SK-N-MC (cell line): ENCODE measurements around the gene PCSK5.

ENCODE experiments used
- EZH2 ChIP-seq: fragments of 200-600 bp; sonication (generic); IDR thresholded peaks from one replicate; pipeline ENCODE4 v1.6.1; 2017; ENCODE audit warnings: antibody characterized with exemption
- FOXP2 ChIP-seq: optimal IDR thresholded peaks from 2 replicates; pipeline ENCODE3; 2011; ENCODE audit warnings: mild to moderate bottlenecking, moderate library complexity; ENCODE audit not compliant: insufficient read depth; ENCODE audit errors: extremely low read length, control extremely low read depth
- POLR2AphosphoS5 ChIP-seq: IDR thresholded peaks from 2 replicates; pipeline ENCODE4 v1.6.1; 2012; ENCODE audit warnings: mild to moderate bottlenecking, low read depth, low read length, borderline replicate concordance

DNA sequence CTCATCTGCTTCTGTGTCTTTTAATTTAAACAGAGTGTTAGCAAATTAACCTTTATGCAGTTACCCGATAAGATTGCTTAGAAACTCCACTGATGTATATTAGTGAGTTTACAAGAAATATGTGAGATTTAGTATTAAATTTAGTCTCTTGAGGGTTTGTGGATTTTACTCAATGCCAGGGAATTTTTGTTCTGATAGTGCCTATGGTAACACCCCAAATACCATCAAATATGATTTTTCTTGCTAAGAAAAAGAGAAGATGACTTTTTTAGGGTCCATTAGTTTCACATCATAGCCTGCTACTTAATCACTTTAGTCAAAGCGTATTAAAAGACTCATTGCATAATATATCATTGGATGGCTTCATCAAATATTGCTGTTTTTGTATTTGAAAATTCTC lies 224.9 kb downstream of the PCSK5 start:
- TF ChIP-seq EZH2 (no peak), POLR2AphosphoS5 (no peak), FOXP2 (no peak)
